K562 (cell line): Measurements from ENCODE around the gene PRKAA1. TPM values are rescaled to one million over a fixed set of nuclear protein-coding genes. Genes with fewer than 3 reads are reported as not detected.

Experiments used
- FOSL1 ChIP-seq: fragments of 200-800 bp; sonication (Bioruptor generic); conservative IDR thresholded peaks from 2 replicates; pipeline ENCODE4 v1.6.1; 2016; ENCODE audit warnings: missing genetic modification characterization, missing compliant biosample characterization
- MAFG ChIP-seq: fragments of 450-650 bp; conservative IDR thresholded peaks from 2 replicates; pipeline ENCODE4 v1.6.1; 2016; ENCODE audit warnings: missing genetic modification characterization, missing compliant biosample characterization
- PYGO2 ChIP-seq: fragments of 450-650 bp; IDR thresholded peaks from 2 replicates; pipeline ENCODE4 v1.6.1; 2016; ENCODE audit warnings: mild to moderate bottlenecking, missing genetic modification characterization, moderate library complexity, missing compliant biosample characterization
- RBM15 ChIP-seq: fragments of 200-400 bp; formaldehyde crosslinking; IDR thresholded peaks from 2 replicates; pipeline ENCODE4 v1.6.1; 2018; ENCODE audit warnings: mild to moderate bottlenecking, low read length, moderate library complexity; ENCODE audit not compliant: insufficient read depth
- RBM34 ChIP-seq: fragments of 200-400 bp; formaldehyde crosslinking; IDR thresholded peaks from 2 replicates; pipeline ENCODE4 v1.6.1; 2018; ENCODE audit warnings: low read length, borderline replicate concordance; ENCODE audit not compliant: insufficient read depth
- SREBF2 ChIP-seq: sonication (generic); formaldehyde crosslinking; IDR thresholded peaks from 2 replicates; pipeline ENCODE4 v1.4.0; 2020; ENCODE audit warnings: mild to moderate bottlenecking, missing genetic modification reagents
- SRSF3 ChIP-seq: fragments of 200-400 bp; formaldehyde crosslinking; IDR thresholded peaks from 2 replicates; pipeline ENCODE4 v1.6.1; 2016; ENCODE audit warnings: mild to moderate bottlenecking, low read length, moderate library complexity; ENCODE audit not compliant: insufficient read depth
- TCF3 ChIP-seq: sonication (generic); formaldehyde crosslinking; IDR thresholded peaks from 2 replicates; pipeline ENCODE4 v1.4.0; 2020; ENCODE audit warnings: mild to moderate bottlenecking, missing genetic modification reagents
- ZKSCAN1 ChIP-seq: fragments of 150-350 bp; IDR thresholded peaks from 2 replicates; pipeline ENCODE4 v1.6.1; 2016; ENCODE audit warnings: low read depth, low read length
- ZMIZ1 ChIP-seq, 2 experiments: fragments of 150-350 bp in 1 of 2; IDR thresholded peaks; 2 replicates each; pipeline ENCODE4 v1.6.1; 2012 to 2016; ENCODE audit warnings: low read depth in 2 of 2, low read length in 2 of 2, mild to moderate bottlenecking in 1 of 2, moderate library complexity in 1 of 2
- ZNF311 ChIP-seq: fragments of 250-450 bp; sonication (Bioruptor Pico); IDR thresholded peaks from 2 replicates; pipeline ENCODE4 v1.4.0; 2020; ENCODE audit warnings: mild to moderate bottlenecking, moderate library complexity
- ZNF551 ChIP-seq: fragments of 250-450 bp; sonication (Bioruptor Pico); IDR thresholded peaks from 2 replicates; pipeline ENCODE4 v1.5.0; 2021; ENCODE audit warnings: mild to moderate bottlenecking, moderate library complexity
- polyA plus RNA-seq, 8 experiments: library from polyadenylated mRNA; depleted of rRNA in 4 of 8; stranded (reverse) in 5 of 8; unstranded in 3 of 8; fragments of >200 nt; fragmentation: Nextera tagmentation in 2 of 8; fragmentation: Illumina TruSeq in 1 of 8; extraction: Ambion mirVana in 2 of 8; extraction: Trizol in 1 of 8; gene quantifications; 2 replicates each; pipeline versions ENCODE4 v1.2.1 to v1.2.3, GENCODE V29; 2011 to 2014; ENCODE audit warnings: inconsistent platforms in 1 of 8, missing spikeins in 1 of 8
- total RNA-seq, 7 experiments: library from RNA; depleted of rRNA in 6 of 7; stranded (reverse); fragments of >200 nt in 6 of 7; fragmentation: Illumina TruSeq in 2 of 7; extraction: Trizol in 2 of 7; gene quantifications; 2 replicates each; pipeline versions ENCODE4 v1.2.1 to v1.2.3, GENCODE V29; 2011 to 2021; ENCODE audit warnings: low replicate concordance in 1 of 7
- TF ChIP-seq, protein P1 (sequence below): sonication (generic); formaldehyde crosslinking; IDR thresholded peaks from 2 replicates; pipeline ENCODE4 v1.8.0; 2023; ENCODE audit warnings: mild to moderate bottlenecking, missing genetic modification reagents
- TF ChIP-seq, protein P2 (sequence below): fragments of 200-800 bp; sonication (Bioruptor generic); IDR thresholded peaks from 2 replicates; pipeline ENCODE4 v1.6.1; 2016; ENCODE audit warnings: missing genetic modification characterization, missing compliant biosample characterization

PRKAA1 gene
- total and polyA plus RNA-seq, 9 of the 15 experiments (the other 6 are each of a cell fraction or from before 2014, with no cell fraction given): 24.5 to 84.0 (median 51.4) TPM

GRCh38 chr5:40841068-40841805 is 43.1 kb upstream of the PRKAA1 start, which contains the start of gene CARD6 (continued):
- TF ChIP-seq TCF3 (CRISPR knock-in tag): no peak
- TF ChIP-seq, protein P1, sequence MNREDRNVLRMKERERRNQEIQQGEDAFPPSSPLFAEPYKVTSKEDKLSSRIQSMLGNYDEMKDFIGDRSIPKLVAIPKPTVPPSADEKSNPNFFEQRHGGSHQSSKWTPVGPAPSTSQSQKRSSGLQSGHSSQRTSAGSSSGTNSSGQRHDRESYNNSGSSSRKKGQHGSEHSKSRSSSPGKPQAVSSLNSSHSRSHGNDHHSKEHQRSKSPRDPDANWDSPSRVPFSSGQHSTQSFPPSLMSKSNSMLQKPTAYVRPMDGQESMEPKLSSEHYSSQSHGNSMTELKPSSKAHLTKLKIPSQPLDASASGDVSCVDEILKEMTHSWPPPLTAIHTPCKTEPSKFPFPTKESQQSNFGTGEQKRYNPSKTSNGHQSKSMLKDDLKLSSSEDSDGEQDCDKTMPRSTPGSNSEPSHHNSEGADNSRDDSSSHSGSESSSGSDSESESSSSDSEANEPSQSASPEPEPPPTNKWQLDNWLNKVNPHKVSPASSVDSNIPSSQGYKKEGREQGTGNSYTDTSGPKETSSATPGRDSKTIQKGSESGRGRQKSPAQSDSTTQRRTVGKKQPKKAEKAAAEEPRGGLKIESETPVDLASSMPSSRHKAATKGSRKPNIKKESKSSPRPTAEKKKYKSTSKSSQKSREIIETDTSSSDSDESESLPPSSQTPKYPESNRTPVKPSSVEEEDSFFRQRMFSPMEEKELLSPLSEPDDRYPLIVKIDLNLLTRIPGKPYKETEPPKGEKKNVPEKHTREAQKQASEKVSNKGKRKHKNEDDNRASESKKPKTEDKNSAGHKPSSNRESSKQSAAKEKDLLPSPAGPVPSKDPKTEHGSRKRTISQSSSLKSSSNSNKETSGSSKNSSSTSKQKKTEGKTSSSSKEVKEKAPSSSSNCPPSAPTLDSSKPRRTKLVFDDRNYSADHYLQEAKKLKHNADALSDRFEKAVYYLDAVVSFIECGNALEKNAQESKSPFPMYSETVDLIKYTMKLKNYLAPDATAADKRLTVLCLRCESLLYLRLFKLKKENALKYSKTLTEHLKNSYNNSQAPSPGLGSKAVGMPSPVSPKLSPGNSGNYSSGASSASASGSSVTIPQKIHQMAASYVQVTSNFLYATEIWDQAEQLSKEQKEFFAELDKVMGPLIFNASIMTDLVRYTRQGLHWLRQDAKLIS (CRISPR knock-in tag): 0 out of 2 replicates have a peak, but pooled peaks have one; percentile 43
- peak; percentile 71 for TF ChIP-seq FOSL1
- TF ChIP-seq ZNF551: no peak
- TF ChIP-seq PYGO2 (tag): no peak
- TF ChIP-seq ZKSCAN1: no peak
- TF ChIP-seq RBM34: no peak
- no peak for TF ChIP-seq RBM15
- TF ChIP-seq, protein P2, sequence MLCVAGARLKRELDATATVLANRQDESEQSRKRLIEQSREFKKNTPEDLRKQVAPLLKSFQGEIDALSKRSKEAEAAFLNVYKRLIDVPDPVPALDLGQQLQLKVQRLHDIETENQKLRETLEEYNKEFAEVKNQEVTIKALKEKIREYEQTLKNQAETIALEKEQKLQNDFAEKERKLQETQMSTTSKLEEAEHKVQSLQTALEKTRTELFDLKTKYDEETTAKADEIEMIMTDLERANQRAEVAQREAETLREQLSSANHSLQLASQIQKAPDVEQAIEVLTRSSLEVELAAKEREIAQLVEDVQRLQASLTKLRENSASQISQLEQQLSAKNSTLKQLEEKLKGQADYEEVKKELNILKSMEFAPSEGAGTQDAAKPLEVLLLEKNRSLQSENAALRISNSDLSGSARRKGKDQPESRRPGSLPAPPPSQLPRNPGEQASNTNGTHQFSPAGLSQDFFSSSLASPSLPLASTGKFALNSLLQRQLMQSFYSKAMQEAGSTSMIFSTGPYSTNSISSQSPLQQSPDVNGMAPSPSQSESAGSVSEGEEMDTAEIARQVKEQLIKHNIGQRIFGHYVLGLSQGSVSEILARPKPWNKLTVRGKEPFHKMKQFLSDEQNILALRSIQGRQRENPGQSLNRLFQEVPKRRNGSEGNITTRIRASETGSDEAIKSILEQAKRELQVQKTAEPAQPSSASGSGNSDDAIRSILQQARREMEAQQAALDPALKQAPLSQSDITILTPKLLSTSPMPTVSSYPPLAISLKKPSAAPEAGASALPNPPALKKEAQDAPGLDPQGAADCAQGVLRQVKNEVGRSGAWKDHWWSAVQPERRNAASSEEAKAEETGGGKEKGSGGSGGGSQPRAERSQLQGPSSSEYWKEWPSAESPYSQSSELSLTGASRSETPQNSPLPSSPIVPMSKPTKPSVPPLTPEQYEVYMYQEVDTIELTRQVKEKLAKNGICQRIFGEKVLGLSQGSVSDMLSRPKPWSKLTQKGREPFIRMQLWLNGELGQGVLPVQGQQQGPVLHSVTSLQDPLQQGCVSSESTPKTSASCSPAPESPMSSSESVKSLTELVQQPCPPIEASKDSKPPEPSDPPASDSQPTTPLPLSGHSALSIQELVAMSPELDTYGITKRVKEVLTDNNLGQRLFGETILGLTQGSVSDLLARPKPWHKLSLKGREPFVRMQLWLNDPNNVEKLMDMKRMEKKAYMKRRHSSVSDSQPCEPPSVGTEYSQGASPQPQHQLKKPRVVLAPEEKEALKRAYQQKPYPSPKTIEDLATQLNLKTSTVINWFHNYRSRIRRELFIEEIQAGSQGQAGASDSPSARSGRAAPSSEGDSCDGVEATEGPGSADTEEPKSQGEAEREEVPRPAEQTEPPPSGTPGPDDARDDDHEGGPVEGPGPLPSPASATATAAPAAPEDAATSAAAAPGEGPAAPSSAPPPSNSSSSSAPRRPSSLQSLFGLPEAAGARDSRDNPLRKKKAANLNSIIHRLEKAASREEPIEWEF: peak; percentile 18; the same call in 1 of the 2 replicates
- TF ChIP-seq MAFG (tag): peak; percentile 80
- 0 out of 4 replicates have a peak, but pooled peaks of 1 of the 2 experiments have one; percentile 54 for TF ChIP-seq ZMIZ1 (IDR thresholded peaks at IDR 0.05; ENCODE audit: low read depth in 2 of 2, low read length in 2 of 2)
- TF ChIP-seq SRSF3: no peak
- no peak for TF ChIP-seq ZNF311 (CRISPR knock-in tag)
- TF ChIP-seq SREBF2 (CRISPR knock-in tag): no peak
